ENCODE measurements around the gene SSR4.

Gene SSR4

GRCh38 chrX:153763298-153763932, 31.1 kb upstream of the SSR4 start:
- H2AFZ ChIP-seq (ENCODE audit: low read length): no peak overlapping the region

DNA sequence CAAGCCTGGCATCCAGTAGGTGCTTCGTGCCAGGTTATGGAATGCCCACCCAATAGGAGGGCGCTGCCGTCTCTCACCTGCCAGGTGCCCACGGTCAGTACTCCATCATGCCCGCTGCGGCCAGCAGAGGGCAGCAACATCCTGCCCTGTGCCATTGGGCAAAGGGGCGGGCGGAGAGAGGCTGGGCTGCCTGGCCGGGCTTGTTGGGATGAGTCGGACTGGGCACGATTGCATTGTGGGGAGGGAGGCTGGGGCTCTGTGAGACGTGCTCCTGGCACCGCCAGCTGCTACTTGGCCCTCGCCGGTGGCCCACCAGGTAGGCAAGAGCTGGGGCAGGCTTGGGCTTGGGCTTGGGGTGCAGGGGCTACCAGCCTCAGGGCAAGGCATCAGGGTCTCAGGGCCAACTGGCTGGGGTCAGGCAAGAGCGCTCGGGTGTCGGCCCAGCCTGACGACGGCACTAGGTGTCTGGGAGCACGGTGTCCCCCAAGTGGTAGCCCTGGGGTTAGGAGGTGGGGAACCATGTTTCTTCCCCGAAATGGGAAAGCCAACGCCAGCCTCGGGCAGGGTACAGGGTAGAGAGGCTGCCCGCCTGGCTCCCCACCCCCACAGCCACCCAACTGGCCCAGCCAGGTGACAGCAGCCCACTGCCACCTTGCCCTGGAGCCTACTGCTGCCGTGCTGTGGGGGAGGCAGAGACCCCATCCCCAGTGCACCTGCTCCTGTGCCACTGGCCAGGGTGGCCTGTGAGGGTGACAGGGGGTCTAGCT, 30.3 kb upstream of the SSR4 start, which contains the start of gene PLXNB3:
Gene PLXNB3, plus strand, starts transcription at position 261 of the 767 bp plus-strand sequence. CDS start 1,287 bp downstream, outside the sequence.
- H3K27ac ChIP-seq (ENCODE audit: low read depth, low read length, poor library complexity, severe bottlenecking): no peak within 1 kb of the TSS

More at GRCh38 chrX:153763298-153763932, 31.1 kb upstream of the SSR4 start:
- no peaks in the 10 kb centered on the region for H3K4me1 ChIP-seq (ENCODE audit: insufficient read depth, low read length, severe bottlenecking)
- H4K20me1 ChIP-seq (ENCODE audit: insufficient read depth, low read length): no peaks in the 10 kb centered on the region
- H3K9me3 ChIP-seq (ENCODE audit: low read length): no peaks in the 10 kb centered on the region
- no peaks in the 10 kb centered on the region for H3K36me3 ChIP-seq (ENCODE audit: insufficient read depth, low read length)
- H3K27me3 ChIP-seq (ENCODE audit: insufficient read depth, low read length): no peaks in the 10 kb centered on the region
- H3K9ac ChIP-seq (ENCODE audit: low read length): no peak overlapping the region
- no peaks in the 10 kb centered on the region for H3K79me2 ChIP-seq (ENCODE audit: insufficient read depth, low read length)
- H3F3A ChIP-seq (ENCODE audit: insufficient read depth, low read length): no peaks in the 10 kb centered on the region
- H3K4me3 ChIP-seq (ENCODE audit: low read depth, low read length, poor library complexity, severe bottlenecking): no peak overlapping the region
- H3K9me2 ChIP-seq (ENCODE audit: low read depth, low read length): no peaks in the 10 kb centered on the region
- no peak overlapping the region for H3K4me2 ChIP-seq (ENCODE audit: low read length)
- H3K27ac ChIP-seq (ENCODE audit: low read depth, low read length, poor library complexity, severe bottlenecking): no peak overlapping the region
- TF ChIP-seq, protein P1, sequence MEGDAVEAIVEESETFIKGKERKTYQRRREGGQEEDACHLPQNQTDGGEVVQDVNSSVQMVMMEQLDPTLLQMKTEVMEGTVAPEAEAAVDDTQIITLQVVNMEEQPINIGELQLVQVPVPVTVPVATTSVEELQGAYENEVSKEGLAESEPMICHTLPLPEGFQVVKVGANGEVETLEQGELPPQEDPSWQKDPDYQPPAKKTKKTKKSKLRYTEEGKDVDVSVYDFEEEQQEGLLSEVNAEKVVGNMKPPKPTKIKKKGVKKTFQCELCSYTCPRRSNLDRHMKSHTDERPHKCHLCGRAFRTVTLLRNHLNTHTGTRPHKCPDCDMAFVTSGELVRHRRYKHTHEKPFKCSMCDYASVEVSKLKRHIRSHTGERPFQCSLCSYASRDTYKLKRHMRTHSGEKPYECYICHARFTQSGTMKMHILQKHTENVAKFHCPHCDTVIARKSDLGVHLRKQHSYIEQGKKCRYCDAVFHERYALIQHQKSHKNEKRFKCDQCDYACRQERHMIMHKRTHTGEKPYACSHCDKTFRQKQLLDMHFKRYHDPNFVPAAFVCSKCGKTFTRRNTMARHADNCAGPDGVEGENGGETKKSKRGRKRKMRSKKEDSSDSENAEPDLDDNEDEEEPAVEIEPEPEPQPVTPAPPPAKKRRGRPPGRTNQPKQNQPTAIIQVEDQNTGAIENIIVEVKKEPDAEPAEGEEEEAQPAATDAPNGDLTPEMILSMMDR (IDR thresholded peaks at IDR 0.05; ENCODE audit: low read length): no peak
- no peak for TF ChIP-seq EZH2 (IDR thresholded peaks at IDR 0.05; ENCODE audit: borderline replicate concordance, low read length)

GRCh38 chrX:153764786-153765137, 29.7 kb upstream of the SSR4 start:
- no peaks in the 10 kb centered on the region for H3F3A ChIP-seq (ENCODE audit: insufficient read depth, low read length)
- H3K27me3 ChIP-seq (ENCODE audit: insufficient read depth, low read length): no peaks in the 10 kb centered on the region
- no peak overlapping the region for H3K4me3 ChIP-seq (ENCODE audit: low read depth, low read length, poor library complexity, severe bottlenecking)
- no peak for TF ChIP-seq EZH2 (IDR thresholded peaks at IDR 0.05; ENCODE audit: borderline replicate concordance, low read length)
- TF ChIP-seq, protein P1 (IDR thresholded peaks at IDR 0.05; ENCODE audit: low read length): no peak
- no peaks in the 10 kb centered on the region for H4K20me1 ChIP-seq (ENCODE audit: insufficient read depth, low read length)
- no peak overlapping the region for H2AFZ ChIP-seq (ENCODE audit: low read length)
- no peaks in the 10 kb centered on the region for H3K9me2 ChIP-seq (ENCODE audit: low read depth, low read length)
- no peak overlapping the region for H3K4me2 ChIP-seq (ENCODE audit: low read length)
- H3K79me2 ChIP-seq (ENCODE audit: insufficient read depth, low read length): no peaks in the 10 kb centered on the region
- no peaks in the 10 kb centered on the region for H3K4me1 ChIP-seq (ENCODE audit: insufficient read depth, low read length, severe bottlenecking)
- H3K27ac ChIP-seq (ENCODE audit: low read depth, low read length, poor library complexity, severe bottlenecking): no peak overlapping the region
- no peak overlapping the region for H3K9ac ChIP-seq (ENCODE audit: low read length)
- no peaks in the 10 kb centered on the region for H3K9me3 ChIP-seq (ENCODE audit: low read length)
- no peaks in the 10 kb centered on the region for H3K36me3 ChIP-seq (ENCODE audit: insufficient read depth, low read length)

More for the DNA sequence above, 30.3 kb upstream of the SSR4 start, which contains the start of gene PLXNB3:
- H3K9ac ChIP-seq (ENCODE audit: low read length): no peak within 1 kb of the TSS
- no peaks in the 10 kb centered on the region for H3K27me3 ChIP-seq (ENCODE audit: insufficient read depth, low read length)
- no peak within 1 kb of the TSS for H2AFZ ChIP-seq (ENCODE audit: low read length)
- H3K79me2 ChIP-seq (ENCODE audit: insufficient read depth, low read length): no peaks in the 10 kb centered on the region
- H3K9me2 ChIP-seq (ENCODE audit: low read depth, low read length): no peaks in the 10 kb centered on the region
- no peaks in the 10 kb centered on the region for H3K4me1 ChIP-seq (ENCODE audit: insufficient read depth, low read length, severe bottlenecking)
- no peaks in the 10 kb centered on the region for H4K20me1 ChIP-seq (ENCODE audit: insufficient read depth, low read length)
- H3F3A ChIP-seq (ENCODE audit: insufficient read depth, low read length): no peaks in the 10 kb centered on the region
- H3K36me3 ChIP-seq (ENCODE audit: insufficient read depth, low read length): no peaks in the 10 kb centered on the region
- no peak for TF ChIP-seq EZH2 (IDR thresholded peaks at IDR 0.05; ENCODE audit: borderline replicate concordance, low read length)
- TF ChIP-seq, protein P1 (IDR thresholded peaks at IDR 0.05; ENCODE audit: low read length): peak; percentile 71
- no peak within 1 kb of the TSS for H3K4me2 ChIP-seq (ENCODE audit: low read length)
- no peak within 1 kb of the TSS for H3K4me3 ChIP-seq (ENCODE audit: low read depth, low read length, poor library complexity, severe bottlenecking)
- H3K9me3 ChIP-seq (ENCODE audit: low read length): no peaks in the 10 kb centered on the region
